ENCODE results near the gene DUOX1. TPM values are rescaled to one million over a fixed set of nuclear protein-coding genes. Genes with fewer than 3 reads are reported as not detected.

The DUOX1 gene
- total RNA-seq, 1 donor from 2014 or later: 4.1 TPM

- H3K27me3 ChIP-seq (ENCODE audit: control insufficient read depth, insufficient read depth, low read length): peaks cover 22% of the 10 kb centered on the region
- H3K4me3 ChIP-seq (ENCODE audit: low read depth, low read length): no peak overlapping the region
- TF ChIP-seq CTCF (IDR thresholded peaks at IDR 0.05; ENCODE audit: insufficient read depth, low read length, poor library complexity, severe bottlenecking): no peak
- no peaks in the 10 kb centered on the region for H3K36me3 ChIP-seq (ENCODE audit: control insufficient read depth, insufficient read depth, low read length)
- DNase-seq (ENCODE audit: low read depth): no peak
Observed at GRCh38 chr15:45121020-45121419, 8.8 kb upstream of the DUOX1 start.

- Histone ChIP-seq H3K27me3 (ENCODE audit: control insufficient read depth, insufficient read depth, low read length) (peaks cover 14% of the 10 kb centered on the region), H3K36me3 (ENCODE audit: control insufficient read depth, insufficient read depth, low read length) (no peaks in the 10 kb centered on the region), H3K4me3 (ENCODE audit: low read depth, low read length) (no peak overlapping the region)
- no peak for TF ChIP-seq CTCF (IDR thresholded peaks at IDR 0.05; ENCODE audit: insufficient read depth, low read length, poor library complexity, severe bottlenecking)
- peak; percentile 81 for DNase-seq (ENCODE audit: low read depth)
Observed at GRCh38 chr15:45121706-45122417, 7.9 kb upstream of the DUOX1 start.

- Histone ChIP-seq H3K36me3 (ENCODE audit: control insufficient read depth, insufficient read depth, low read length) (no peaks in the 10 kb centered on the region), H3K4me3 (ENCODE audit: low read depth, low read length) (no peak overlapping the region), H3K27me3 (ENCODE audit: control insufficient read depth, insufficient read depth, low read length) (peaks cover 9% of the 10 kb centered on the region)
- TF ChIP-seq CTCF (IDR thresholded peaks at IDR 0.05; ENCODE audit: insufficient read depth, low read length, poor library complexity, severe bottlenecking): no peak
- DNase-seq (ENCODE audit: low read depth): no peak
Observed at GRCh38 chr15:45122719-45123118, 7.1 kb upstream of the DUOX1 start.

DNA sequence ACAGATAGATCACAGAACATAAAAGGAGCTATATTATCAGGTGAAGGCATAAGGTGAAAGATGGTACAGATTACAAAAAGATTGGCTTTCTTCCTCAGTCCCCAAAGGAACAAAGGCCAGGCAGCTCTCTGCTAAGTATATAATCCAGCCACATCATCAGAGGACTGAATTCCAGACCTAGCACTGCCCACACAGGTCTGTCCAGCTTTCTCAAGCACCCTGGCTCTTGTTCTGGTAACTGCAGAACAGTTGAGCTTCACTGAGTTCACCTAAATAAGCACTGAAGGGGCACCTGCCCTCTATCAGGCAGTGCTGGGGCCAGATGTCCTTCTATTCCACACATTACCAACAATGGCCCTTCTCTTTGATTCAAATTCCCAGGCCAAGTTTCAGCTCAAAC lies 6.4 kb upstream of the DUOX1 start:
- TF ChIP-seq CTCF (IDR thresholded peaks at IDR 0.05; ENCODE audit: insufficient read depth, low read length, poor library complexity, severe bottlenecking): no peak

DNA sequence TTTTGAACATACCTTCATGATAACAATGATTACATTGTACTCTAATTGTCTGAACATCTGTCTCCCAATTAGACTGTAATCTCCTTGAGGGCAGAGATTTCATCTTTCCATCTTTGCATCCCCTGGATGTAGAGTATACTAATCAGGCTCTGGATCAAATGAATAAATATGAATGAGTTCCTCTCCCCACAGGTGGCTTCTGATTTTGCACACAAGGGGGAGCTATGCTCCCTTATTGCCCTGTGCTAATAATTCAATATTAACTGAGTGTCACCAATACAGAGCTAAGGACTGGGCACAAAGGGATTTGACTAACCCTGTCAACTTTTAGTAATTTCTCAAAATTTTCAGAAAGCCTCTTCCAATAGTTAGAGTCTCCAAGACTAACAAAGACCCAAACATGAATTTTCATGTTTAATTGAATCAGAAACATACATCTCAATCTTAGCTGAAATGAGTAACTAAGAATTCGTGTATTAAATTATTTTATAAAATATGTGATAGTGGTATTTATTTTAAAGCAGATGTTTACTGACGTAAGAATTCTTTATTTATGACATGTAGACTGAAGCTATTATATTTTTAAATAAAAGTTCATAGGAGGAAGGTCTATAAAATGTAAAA lies 3.1 kb upstream of the DUOX1 start:
- H3K4me3 ChIP-seq (ENCODE audit: low read depth, low read length): no peak overlapping the region
- peak; percentile 67 for TF ChIP-seq CTCF (IDR thresholded peaks at IDR 0.05; ENCODE audit: insufficient read depth, low read length, poor library complexity, severe bottlenecking)
- DNase-seq (ENCODE audit: low read depth): no peak
- H3K27me3 ChIP-seq (ENCODE audit: control insufficient read depth, insufficient read depth, low read length): peaks cover 43% of the 10 kb centered on the region
- no peaks in the 10 kb centered on the region for H3K36me3 ChIP-seq (ENCODE audit: control insufficient read depth, insufficient read depth, low read length)

More for the DNA sequence above, 6.4 kb upstream of the DUOX1 start:
- H3K36me3 ChIP-seq (ENCODE audit: control insufficient read depth, insufficient read depth, low read length): no peaks in the 10 kb centered on the region
- no peak overlapping the region for H3K4me3 ChIP-seq (ENCODE audit: low read depth, low read length)
- peaks cover 14% of the 10 kb centered on the region for H3K27me3 ChIP-seq (ENCODE audit: control insufficient read depth, insufficient read depth, low read length)
- DNase-seq (ENCODE audit: low read depth): no peak
